ENCODE results near the gene MCC. TPM values are rescaled to one million over a fixed set of nuclear protein-coding genes. Genes with fewer than 3 reads are reported as not detected.

The MCC gene
- total RNA-seq, 1 experiment from 2014 or later, result 0.60 TPM

DNA sequence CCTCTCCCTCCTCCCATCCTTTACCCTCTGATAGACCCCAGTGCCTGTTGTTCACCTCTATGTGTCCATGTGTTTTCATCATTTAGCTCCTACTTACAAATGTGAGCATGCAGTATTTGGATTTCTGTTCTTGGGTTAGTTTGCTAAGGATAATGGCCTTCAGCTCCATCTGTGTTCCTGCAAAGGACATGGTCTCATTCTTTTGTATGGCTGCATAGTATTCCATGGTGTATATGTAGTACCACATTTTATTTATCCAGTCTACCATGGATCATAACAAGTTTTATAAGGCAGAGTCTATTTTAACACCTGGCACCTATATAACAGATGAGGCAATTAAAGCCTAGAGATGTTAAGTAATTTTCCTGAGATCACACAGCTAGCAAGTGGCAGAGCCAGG lies 32.6 kb upstream of the MCC start:
- no TSS peak for BruUV-seq (replicated peaks)
- no peak for TF ChIP-seq EZH2 (IDR thresholded peaks at IDR 0.05; ENCODE audit: borderline replicate concordance, low read depth, low read length, poor library complexity, severe bottlenecking)
- TF ChIP-seq, protein P1, sequence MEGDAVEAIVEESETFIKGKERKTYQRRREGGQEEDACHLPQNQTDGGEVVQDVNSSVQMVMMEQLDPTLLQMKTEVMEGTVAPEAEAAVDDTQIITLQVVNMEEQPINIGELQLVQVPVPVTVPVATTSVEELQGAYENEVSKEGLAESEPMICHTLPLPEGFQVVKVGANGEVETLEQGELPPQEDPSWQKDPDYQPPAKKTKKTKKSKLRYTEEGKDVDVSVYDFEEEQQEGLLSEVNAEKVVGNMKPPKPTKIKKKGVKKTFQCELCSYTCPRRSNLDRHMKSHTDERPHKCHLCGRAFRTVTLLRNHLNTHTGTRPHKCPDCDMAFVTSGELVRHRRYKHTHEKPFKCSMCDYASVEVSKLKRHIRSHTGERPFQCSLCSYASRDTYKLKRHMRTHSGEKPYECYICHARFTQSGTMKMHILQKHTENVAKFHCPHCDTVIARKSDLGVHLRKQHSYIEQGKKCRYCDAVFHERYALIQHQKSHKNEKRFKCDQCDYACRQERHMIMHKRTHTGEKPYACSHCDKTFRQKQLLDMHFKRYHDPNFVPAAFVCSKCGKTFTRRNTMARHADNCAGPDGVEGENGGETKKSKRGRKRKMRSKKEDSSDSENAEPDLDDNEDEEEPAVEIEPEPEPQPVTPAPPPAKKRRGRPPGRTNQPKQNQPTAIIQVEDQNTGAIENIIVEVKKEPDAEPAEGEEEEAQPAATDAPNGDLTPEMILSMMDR (conservative IDR thresholded peaks at IDR 0.05; ENCODE audit: low read depth, low read length), result no peak
- H3K27me3 ChIP-seq (replicated peaks; ENCODE audit: insufficient read depth, low read depth, low read length, poor library complexity), result no peaks in the 10 kb centered on the region
- no peak for DNase-seq (ENCODE audit: low spot score)
- peaks cover 17% of the 10 kb centered on the region for H3K36me3 ChIP-seq (ENCODE audit: insufficient read depth, low read length, poor library complexity, severe bottlenecking)
- no peaks in the 10 kb centered on the region for H3K9me3 ChIP-seq (ENCODE audit: low read depth, low read length, poor library complexity, severe bottlenecking)
- H3K4me1 ChIP-seq (ENCODE audit: insufficient read depth, low read length, poor library complexity, severe bottlenecking), result peaks cover 26% of the 10 kb centered on the region
- CTCF ChIA-PET, result interaction anchor here (0.7 kb wide), 1 partner anchor 929 kb away, joined by 4 read pairs; no protein-coding TSS in a partner anchor
- H3K27ac ChIP-seq (ENCODE audit: low read depth, low read length, poor library complexity, severe bottlenecking), result no peak overlapping the region
- intact Hi-C loops (cut with micrococcal nuclease; ENCODE audit: unreplicated experiment), result no loop called here
- POLR2A ChIA-PET (ENCODE audit: low non-redundant PET), result no interaction called here
- H3K4me3 ChIP-seq (ENCODE audit: low read depth, low read length, poor library complexity, severe bottlenecking), result no peak overlapping the region

DNA sequence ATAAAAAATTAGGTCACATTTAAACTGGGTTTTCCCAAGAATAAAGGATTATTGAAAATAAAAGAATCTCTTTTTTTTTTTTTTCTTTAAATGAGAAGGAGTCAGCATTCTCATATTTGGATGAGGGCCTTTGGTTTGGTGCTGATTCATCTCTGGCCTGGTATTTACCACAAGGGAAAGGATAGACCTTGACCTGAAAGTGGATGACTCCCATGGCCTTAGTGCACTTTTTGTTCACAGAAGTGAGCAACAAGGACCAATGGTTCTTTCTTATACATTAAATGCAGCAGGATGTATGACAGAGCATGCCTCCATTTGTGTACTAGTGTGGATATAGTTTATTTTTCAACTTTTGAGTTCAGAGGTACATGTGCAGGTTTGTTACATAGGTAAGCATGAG lies 32.2 kb upstream of the MCC start:
- Histone ChIP-seq H3K4me1 (ENCODE audit: insufficient read depth, low read length, poor library complexity, severe bottlenecking) (peaks cover 26% of the 10 kb centered on the region), H3K27me3 (replicated peaks; ENCODE audit: insufficient read depth, low read depth, low read length, poor library complexity) (no peaks in the 10 kb centered on the region), H3K36me3 (ENCODE audit: insufficient read depth, low read length, poor library complexity, severe bottlenecking) (peaks cover 18% of the 10 kb centered on the region), H3K9me3 (ENCODE audit: low read depth, low read length, poor library complexity, severe bottlenecking) (no peaks in the 10 kb centered on the region), H3K4me3 (ENCODE audit: low read depth, low read length, poor library complexity, severe bottlenecking) (no peak overlapping the region), H3K27ac (ENCODE audit: low read depth, low read length, poor library complexity, severe bottlenecking) (no peak overlapping the region)
- CTCF ChIA-PET, result no interaction called here
- POLR2A ChIA-PET (ENCODE audit: low non-redundant PET), result no interaction called here
- no peak for TF ChIP-seq EZH2 (IDR thresholded peaks at IDR 0.05; ENCODE audit: borderline replicate concordance, low read depth, low read length, poor library complexity, severe bottlenecking)
- TF ChIP-seq, protein P1 (conservative IDR thresholded peaks at IDR 0.05; ENCODE audit: low read depth, low read length), result no peak
- no peak for DNase-seq (ENCODE audit: low spot score)
- no TSS peak for BruUV-seq (replicated peaks)
- intact Hi-C loops (cut with micrococcal nuclease; ENCODE audit: unreplicated experiment), result no loop called here

DNA sequence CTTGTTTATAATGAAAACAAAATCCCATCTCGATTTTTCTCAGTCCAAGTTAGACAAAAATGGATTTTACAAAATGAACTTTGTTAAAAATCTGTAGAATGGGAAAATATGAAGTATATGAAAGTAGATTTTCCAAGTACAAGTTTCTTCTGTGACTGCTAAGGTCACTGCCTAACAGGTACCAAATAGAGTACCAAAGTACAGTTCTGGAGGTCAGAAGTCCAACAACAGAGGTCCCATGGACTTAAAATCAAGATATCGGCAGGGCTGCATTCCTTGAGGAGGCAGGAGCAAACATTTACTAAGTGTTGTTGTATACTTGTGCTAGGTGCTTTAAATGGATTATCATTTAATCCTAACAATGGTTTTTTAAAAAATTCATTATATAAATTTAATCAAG lies 31.2 kb upstream of the MCC start:
- intact Hi-C loops (cut with micrococcal nuclease; ENCODE audit: unreplicated experiment), result no loop called here
- Histone ChIP-seq H3K27me3 (replicated peaks; ENCODE audit: insufficient read depth, low read depth, low read length, poor library complexity) (no peaks in the 10 kb centered on the region), H3K9me3 (ENCODE audit: low read depth, low read length, poor library complexity, severe bottlenecking) (no peaks in the 10 kb centered on the region), H3K27ac (ENCODE audit: low read depth, low read length, poor library complexity, severe bottlenecking) (no peak overlapping the region), H3K4me3 (ENCODE audit: low read depth, low read length, poor library complexity, severe bottlenecking) (no peak overlapping the region), H3K4me1 (ENCODE audit: insufficient read depth, low read length, poor library complexity, severe bottlenecking) (peaks cover 26% of the 10 kb centered on the region), H3K36me3 (ENCODE audit: insufficient read depth, low read length, poor library complexity, severe bottlenecking) (peaks cover 18% of the 10 kb centered on the region)
- BruUV-seq (replicated peaks), result no TSS peak
- CTCF ChIA-PET, result no interaction called here
- no peak for TF ChIP-seq EZH2 (IDR thresholded peaks at IDR 0.05; ENCODE audit: borderline replicate concordance, low read depth, low read length, poor library complexity, severe bottlenecking)
- TF ChIP-seq, protein P1 (conservative IDR thresholded peaks at IDR 0.05; ENCODE audit: low read depth, low read length), result no peak
- no peak for DNase-seq (ENCODE audit: low spot score)
- POLR2A ChIA-PET (ENCODE audit: low non-redundant PET), result no interaction called here

Data from A673 (cell line).